ENCODE data around the gene EMB. TPM values are rescaled to one million over a fixed set of nuclear protein-coding genes. Genes with fewer than 3 reads are reported as not detected.
"Not testable (repeated sequence)": the region's sequence is repeated elsewhere in the genome, so short reads cannot be mapped to it uniquely, and the experiment has no call there.

EMB gene
- total and polyA plus RNA-seq, 2 experiments from 2014 or later: 24.6 to 40.0 TPM

DNA sequence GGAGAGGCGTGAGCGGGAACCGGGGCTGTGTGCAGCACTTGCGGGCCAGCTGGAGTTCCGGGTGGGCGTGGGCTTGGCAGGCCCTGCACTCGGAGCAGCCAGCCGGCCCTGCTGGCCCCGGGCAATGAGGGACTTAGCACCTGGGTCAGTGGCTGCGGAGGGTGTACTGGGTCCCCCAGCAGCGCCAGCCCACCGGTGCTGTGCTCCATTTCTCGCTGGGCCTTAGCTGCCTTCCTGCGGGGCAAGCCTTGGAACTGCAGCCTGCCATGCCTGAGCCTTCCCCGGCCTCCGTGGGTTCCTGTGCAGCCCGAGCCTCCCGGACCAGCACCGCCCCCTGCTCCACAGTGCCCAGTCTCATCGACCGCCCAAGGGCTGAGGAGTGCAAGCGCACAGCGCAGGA, 23.9 kb upstream of the EMB start:
- not testable (repeated sequence) for H2AFZ ChIP-seq; H3K4me1 ChIP-seq (ENCODE audit: insufficient read depth); H3K79me2 ChIP-seq (replicated peaks; ENCODE audit: insufficient read depth); H3K27ac ChIP-seq (ENCODE audit: low read depth); H3K36me3 ChIP-seq (ENCODE audit: insufficient read depth); H3K4me2 ChIP-seq; H3K27ac Mint-ChIP-seq; H3K9me2 ChIP-seq (ENCODE audit: insufficient read depth); H3K27me3 ChIP-seq (ENCODE audit: insufficient read depth); H4K20me1 ChIP-seq (replicated peaks; ENCODE audit: insufficient read depth); ATAC-seq; H3K4me3 Mint-ChIP-seq; H3K27me3 Mint-ChIP-seq (ENCODE audit: insufficient read depth, low read depth, poor library complexity); H3K4me1 Mint-ChIP-seq; DNase-seq (ENCODE audit: low spot score); H3F3A ChIP-seq (replicated peaks; ENCODE audit: low read depth); H3K4me3 ChIP-seq
- H3K9me3 Mint-ChIP-seq: peaks cover 41% of the 10 kb centered on the region
- H3K36me3 Mint-ChIP-seq (ENCODE audit: low read depth): peaks cover 16% of the 10 kb centered on the region; the same call in 1 of the 3 replicates

DNA sequence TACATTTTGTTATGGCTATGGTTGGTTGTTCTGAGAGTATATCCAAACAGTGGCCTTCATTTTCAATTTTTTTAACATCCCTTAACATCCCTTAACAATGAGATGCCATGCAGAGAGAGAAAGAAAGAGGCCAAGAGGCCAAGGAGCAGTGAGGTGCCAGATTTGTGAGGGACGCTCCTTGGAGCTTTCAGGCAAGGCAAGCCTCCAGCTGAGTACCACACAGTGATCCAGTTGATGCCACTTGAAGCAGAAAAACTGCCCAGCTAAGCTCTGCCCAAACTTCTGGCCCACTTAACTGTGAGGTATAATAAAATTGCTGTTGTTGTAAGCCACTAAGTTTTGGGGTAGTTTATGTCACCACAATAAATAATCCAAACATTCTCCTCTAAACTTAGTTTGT, 22.6 kb upstream of the EMB start:
- Histone ChIP-seq H3K79me2 (replicated peaks; ENCODE audit: insufficient read depth) (no peaks in the 10 kb centered on the region), H4K20me1 (replicated peaks; ENCODE audit: insufficient read depth) (no peaks in the 10 kb centered on the region), H2AFZ (no peak overlapping the region), H3F3A (replicated peaks; ENCODE audit: low read depth) (no peaks in the 10 kb centered on the region), H3K4me3 (no peak overlapping the region), H3K27me3 (ENCODE audit: insufficient read depth) (no peaks in the 10 kb centered on the region), H3K4me2 (no peak overlapping the region), H3K27ac (ENCODE audit: low read depth) (no peak overlapping the region), H3K36me3 (ENCODE audit: insufficient read depth) (no peaks in the 10 kb centered on the region), H3K9me2 (ENCODE audit: insufficient read depth) (0 out of 2 replicates have a peak, but pooled peaks cover 7% of the 10 kb centered on the region), H3K4me1 (ENCODE audit: insufficient read depth) (no peaks in the 10 kb centered on the region)
- ATAC-seq: no peak
- Mint-ChIP-seq H3K9me3 (peaks cover 40% of the 10 kb centered on the region), H3K4me1 (no peaks in the 10 kb centered on the region), H3K4me3 (no peak overlapping the region), H3K36me3 (ENCODE audit: low read depth) (peaks cover 17% of the 10 kb centered on the region; the same call in 1 of the 3 replicates), H3K27ac (no peak overlapping the region), H3K27me3 (ENCODE audit: insufficient read depth, low read depth, poor library complexity) (no peaks in the 10 kb centered on the region)
- DNase-seq (ENCODE audit: low spot score): no peak
- TF ChIP-seq, protein P1, sequence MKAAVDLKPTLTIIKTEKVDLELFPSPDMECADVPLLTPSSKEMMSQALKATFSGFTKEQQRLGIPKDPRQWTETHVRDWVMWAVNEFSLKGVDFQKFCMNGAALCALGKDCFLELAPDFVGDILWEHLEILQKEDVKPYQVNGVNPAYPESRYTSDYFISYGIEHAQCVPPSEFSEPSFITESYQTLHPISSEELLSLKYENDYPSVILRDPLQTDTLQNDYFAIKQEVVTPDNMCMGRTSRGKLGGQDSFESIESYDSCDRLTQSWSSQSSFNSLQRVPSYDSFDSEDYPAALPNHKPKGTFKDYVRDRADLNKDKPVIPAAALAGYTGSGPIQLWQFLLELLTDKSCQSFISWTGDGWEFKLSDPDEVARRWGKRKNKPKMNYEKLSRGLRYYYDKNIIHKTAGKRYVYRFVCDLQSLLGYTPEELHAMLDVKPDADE (IDR thresholded peaks at IDR 0.05): no peak
- TF ChIP-seq CREB1 (CRISPR knock-in tag; IDR thresholded peaks at IDR 0.05; ENCODE audit: low read depth) (no peak), NANOG (IDR thresholded peaks at IDR 0.05; ENCODE audit: borderline replicate concordance) (no peak), JUNB (IDR thresholded peaks at IDR 0.05; ENCODE audit: unreplicated experiment) (no peak), EZH2 (IDR thresholded peaks at IDR 0.05; ENCODE audit: low read depth, unreplicated experiment) (no peak), POLR2AphosphoS5 (IDR thresholded peaks at IDR 0.05; ENCODE audit: low read depth) (no peak), EZH2phosphoT487 (IDR thresholded peaks at IDR 0.05; ENCODE audit: unreplicated experiment) (no peak)
- TF ChIP-seq, protein P2, sequence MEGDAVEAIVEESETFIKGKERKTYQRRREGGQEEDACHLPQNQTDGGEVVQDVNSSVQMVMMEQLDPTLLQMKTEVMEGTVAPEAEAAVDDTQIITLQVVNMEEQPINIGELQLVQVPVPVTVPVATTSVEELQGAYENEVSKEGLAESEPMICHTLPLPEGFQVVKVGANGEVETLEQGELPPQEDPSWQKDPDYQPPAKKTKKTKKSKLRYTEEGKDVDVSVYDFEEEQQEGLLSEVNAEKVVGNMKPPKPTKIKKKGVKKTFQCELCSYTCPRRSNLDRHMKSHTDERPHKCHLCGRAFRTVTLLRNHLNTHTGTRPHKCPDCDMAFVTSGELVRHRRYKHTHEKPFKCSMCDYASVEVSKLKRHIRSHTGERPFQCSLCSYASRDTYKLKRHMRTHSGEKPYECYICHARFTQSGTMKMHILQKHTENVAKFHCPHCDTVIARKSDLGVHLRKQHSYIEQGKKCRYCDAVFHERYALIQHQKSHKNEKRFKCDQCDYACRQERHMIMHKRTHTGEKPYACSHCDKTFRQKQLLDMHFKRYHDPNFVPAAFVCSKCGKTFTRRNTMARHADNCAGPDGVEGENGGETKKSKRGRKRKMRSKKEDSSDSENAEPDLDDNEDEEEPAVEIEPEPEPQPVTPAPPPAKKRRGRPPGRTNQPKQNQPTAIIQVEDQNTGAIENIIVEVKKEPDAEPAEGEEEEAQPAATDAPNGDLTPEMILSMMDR (conservative IDR thresholded peaks at IDR 0.05; ENCODE audit: low read depth in 2 of 2): no peak
- TF ChIP-seq, protein P3, sequence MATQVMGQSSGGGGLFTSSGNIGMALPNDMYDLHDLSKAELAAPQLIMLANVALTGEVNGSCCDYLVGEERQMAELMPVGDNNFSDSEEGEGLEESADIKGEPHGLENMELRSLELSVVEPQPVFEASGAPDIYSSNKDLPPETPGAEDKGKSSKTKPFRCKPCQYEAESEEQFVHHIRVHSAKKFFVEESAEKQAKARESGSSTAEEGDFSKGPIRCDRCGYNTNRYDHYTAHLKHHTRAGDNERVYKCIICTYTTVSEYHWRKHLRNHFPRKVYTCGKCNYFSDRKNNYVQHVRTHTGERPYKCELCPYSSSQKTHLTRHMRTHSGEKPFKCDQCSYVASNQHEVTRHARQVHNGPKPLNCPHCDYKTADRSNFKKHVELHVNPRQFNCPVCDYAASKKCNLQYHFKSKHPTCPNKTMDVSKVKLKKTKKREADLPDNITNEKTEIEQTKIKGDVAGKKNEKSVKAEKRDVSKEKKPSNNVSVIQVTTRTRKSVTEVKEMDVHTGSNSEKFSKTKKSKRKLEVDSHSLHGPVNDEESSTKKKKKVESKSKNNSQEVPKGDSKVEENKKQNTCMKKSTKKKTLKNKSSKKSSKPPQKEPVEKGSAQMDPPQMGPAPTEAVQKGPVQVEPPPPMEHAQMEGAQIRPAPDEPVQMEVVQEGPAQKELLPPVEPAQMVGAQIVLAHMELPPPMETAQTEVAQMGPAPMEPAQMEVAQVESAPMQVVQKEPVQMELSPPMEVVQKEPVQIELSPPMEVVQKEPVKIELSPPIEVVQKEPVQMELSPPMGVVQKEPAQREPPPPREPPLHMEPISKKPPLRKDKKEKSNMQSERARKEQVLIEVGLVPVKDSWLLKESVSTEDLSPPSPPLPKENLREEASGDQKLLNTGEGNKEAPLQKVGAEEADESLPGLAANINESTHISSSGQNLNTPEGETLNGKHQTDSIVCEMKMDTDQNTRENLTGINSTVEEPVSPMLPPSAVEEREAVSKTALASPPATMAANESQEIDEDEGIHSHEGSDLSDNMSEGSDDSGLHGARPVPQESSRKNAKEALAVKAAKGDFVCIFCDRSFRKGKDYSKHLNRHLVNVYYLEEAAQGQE (IDR thresholded peaks at IDR 0.05; ENCODE audit: unreplicated experiment): no peak
- TF ChIP-seq, protein P4, sequence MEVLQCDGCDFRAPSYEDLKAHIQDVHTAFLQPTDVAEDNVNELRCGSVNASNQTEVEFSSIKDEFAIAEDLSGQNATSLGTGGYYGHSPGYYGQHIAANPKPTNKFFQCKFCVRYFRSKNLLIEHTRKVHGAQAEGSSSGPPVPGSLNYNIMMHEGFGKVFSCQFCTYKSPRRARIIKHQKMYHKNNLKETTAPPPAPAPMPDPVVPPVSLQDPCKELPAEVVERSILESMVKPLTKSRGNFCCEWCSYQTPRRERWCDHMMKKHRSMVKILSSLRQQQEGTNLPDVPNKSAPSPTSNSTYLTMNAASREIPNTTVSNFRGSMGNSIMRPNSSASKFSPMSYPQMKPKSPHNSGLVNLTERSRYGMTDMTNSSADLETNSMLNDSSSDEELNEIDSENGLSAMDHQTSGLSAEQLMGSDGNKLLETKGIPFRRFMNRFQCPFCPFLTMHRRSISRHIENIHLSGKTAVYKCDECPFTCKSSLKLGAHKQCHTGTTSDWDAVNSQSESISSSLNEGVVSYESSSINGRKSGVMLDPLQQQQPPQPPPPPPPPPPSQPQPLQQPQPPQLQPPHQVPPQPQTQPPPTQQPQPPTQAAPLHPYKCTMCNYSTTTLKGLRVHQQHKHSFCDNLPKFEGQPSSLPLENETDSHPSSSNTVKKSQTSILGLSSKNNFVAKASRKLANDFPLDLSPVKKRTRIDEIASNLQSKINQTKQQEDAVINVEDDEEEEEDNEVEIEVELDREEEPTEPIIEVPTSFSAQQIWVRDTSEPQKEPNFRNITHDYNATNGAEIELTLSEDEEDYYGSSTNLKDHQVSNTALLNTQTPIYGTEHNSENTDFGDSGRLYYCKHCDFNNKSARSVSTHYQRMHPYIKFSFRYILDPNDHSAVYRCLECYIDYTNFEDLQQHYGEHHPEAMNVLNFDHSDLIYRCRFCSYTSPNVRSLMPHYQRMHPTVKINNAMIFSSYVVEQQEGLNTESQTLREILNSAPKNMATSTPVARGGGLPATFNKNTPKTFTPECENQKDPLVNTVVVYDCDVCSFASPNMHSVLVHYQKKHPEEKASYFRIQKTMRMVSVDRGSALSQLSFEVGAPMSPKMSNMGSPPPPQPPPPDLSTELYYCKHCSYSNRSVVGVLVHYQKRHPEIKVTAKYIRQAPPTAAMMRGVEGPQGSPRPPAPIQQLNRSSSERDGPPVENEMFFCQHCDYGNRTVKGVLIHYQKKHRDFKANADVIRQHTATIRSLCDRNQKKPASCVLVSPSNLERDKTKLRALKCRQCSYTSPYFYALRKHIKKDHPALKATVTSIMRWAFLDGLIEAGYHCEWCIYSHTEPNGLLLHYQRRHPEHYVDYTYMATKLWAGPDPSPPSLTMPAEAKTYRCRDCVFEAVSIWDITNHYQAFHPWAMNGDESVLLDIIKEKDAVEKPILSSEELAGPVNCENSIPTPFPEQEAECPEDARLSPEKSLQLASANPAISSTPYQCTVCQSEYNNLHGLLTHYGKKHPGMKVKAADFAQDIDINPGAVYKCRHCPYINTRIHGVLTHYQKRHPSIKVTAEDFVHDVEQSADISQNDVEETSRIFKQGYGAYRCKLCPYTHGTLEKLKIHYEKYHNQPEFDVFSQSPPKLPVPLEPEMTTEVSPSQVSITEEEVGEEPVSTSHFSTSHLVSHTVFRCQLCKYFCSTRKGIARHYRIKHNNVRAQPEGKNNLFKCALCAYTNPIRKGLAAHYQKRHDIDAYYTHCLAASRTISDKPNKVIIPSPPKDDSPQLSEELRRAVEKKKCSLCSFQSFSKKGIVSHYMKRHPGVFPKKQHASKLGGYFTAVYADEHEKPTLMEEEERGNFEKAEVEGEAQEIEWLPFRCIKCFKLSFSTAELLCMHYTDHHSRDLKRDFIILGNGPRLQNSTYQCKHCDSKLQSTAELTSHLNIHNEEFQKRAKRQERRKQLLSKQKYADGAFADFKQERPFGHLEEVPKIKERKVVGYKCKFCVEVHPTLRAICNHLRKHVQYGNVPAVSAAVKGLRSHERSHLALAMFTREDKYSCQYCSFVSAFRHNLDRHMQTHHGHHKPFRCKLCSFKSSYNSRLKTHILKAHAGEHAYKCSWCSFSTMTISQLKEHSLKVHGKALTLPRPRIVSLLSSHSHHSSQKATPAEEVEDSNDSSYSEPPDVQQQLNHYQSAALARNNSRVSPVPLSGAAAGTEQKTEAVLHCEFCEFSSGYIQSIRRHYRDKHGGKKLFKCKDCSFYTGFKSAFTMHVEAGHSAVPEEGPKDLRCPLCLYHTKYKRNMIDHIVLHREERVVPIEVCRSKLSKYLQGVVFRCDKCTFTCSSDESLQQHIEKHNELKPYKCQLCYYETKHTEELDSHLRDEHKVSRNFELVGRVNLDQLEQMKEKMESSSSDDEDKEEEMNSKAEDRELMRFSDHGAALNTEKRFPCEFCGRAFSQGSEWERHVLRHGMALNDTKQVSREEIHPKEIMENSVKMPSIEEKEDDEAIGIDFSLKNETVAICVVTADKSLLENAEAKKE (CRISPR knock-in tag; IDR thresholded peaks at IDR 0.05): no peak
